H9 (cell line): ENCODE data around the gene EIF4E1B. TPM values are rescaled to one million over a fixed set of nuclear protein-coding genes. Genes with fewer than 3 reads are reported as not detected.
A peak's percentile ranks its signal among the peaks of the same experiment; 100 is the strongest.

ENCODE experiments used
- DNase-seq: peaks from one replicate; pipeline ENCODE4 v3.0.0-alpha.2; 2017
- H2AFZ ChIP-seq: one replicate; pipeline ENCODE4 v1.6.1; 2013; ENCODE audit warnings: mild to moderate bottlenecking, low read length, control low read depth, moderate library complexity
- H2AK5ac ChIP-seq: 2 replicates; pipeline ENCODE4 v1.6.1; 2013; ENCODE audit warnings: low read length, control low read depth, mixed read lengths; ENCODE audit not compliant: insufficient read length
- H2BK120ac ChIP-seq: one replicate; pipeline ENCODE4 v1.6.1; 2013; ENCODE audit warnings: low read depth, mild to moderate bottlenecking, low read length, control low read depth, inconsistent platforms; ENCODE audit not compliant: poor library complexity, severe bottlenecking
- H2BK12ac ChIP-seq: 2 replicates; pipeline ENCODE4 v1.6.1; 2013; ENCODE audit warnings: low read length, control low read depth, mixed read lengths, low read depth; ENCODE audit not compliant: insufficient read length
- H2BK15ac ChIP-seq: 2 replicates; pipeline ENCODE4 v1.6.1; 2013; ENCODE audit warnings: low read depth, low read length, control low read depth
- H2BK20ac ChIP-seq: one replicate; pipeline ENCODE4 v1.6.1; 2013; ENCODE audit warnings: low read depth, mild to moderate bottlenecking, low read length, control low read depth, inconsistent platforms; ENCODE audit not compliant: poor library complexity, severe bottlenecking
- H2BK5ac ChIP-seq: 2 replicates; pipeline ENCODE4 v1.6.1; 2013; ENCODE audit warnings: low read length, control low read depth, mixed read lengths; ENCODE audit not compliant: insufficient read length
- H3K14ac ChIP-seq: 2 replicates; pipeline ENCODE4 v1.6.1; 2013; ENCODE audit warnings: low read length, control low read depth; ENCODE audit not compliant: insufficient read depth
- H3K18ac ChIP-seq: 2 replicates; pipeline ENCODE4 v1.6.1; 2013; ENCODE audit warnings: low read depth, mild to moderate bottlenecking, mixed read lengths, low read length, control low read depth; ENCODE audit not compliant: insufficient read length
- H3K23ac ChIP-seq: 2 replicates; pipeline ENCODE4 v1.6.1; 2013; ENCODE audit warnings: low read length, control low read depth, mixed read lengths, low read depth; ENCODE audit not compliant: insufficient read length
- H3K23me2 ChIP-seq: 2 replicates; pipeline ENCODE4 v1.6.1; 2013; ENCODE audit warnings: low read depth, mild to moderate bottlenecking, mixed read lengths, low read length, control low read depth; ENCODE audit not compliant: insufficient read length, poor library complexity, severe bottlenecking
- H3K27ac ChIP-seq: 2 replicates; pipeline ENCODE4 v1.5.1; 2013; ENCODE audit warnings: low read length, control low read depth, mixed read lengths, low read depth; ENCODE audit not compliant: insufficient read length
- H3K27me3 ChIP-seq: 2 replicates; pipeline ENCODE4 v1.6.1; 2013; ENCODE audit warnings: low read length, control low read depth, inconsistent platforms; ENCODE audit not compliant: insufficient read depth
- H3K4ac ChIP-seq: 2 replicates; pipeline ENCODE4 v1.6.1; 2013; ENCODE audit warnings: low read depth, mild to moderate bottlenecking, control low read depth, inconsistent platforms, low read length, moderate library complexity
- H3K4me1 ChIP-seq: 2 replicates; pipeline ENCODE4 v1.6.1; 2013; ENCODE audit warnings: low read length, control low read depth, inconsistent platforms; ENCODE audit not compliant: insufficient read depth
- H3K4me2 ChIP-seq: 2 replicates; pipeline ENCODE4 v1.6.1; 2013; ENCODE audit warnings: low read length, control low read depth, mixed read lengths; ENCODE audit not compliant: insufficient read length, insufficient read depth
- H3K56ac ChIP-seq: 2 replicates; pipeline ENCODE4 v1.6.1; 2013; ENCODE audit warnings: low read depth, mild to moderate bottlenecking, mixed read lengths, low read length, control low read depth; ENCODE audit not compliant: insufficient read length
- H3K79me1 ChIP-seq: 2 replicates; pipeline ENCODE4 v1.6.1; 2013; ENCODE audit warnings: low read depth, mild to moderate bottlenecking, moderate library complexity, low read length, control low read depth, inconsistent platforms; ENCODE audit not compliant: insufficient read depth, poor library complexity, severe bottlenecking
- H3K79me2 ChIP-seq: 2 replicates; pipeline ENCODE4 v1.6.1; 2013; ENCODE audit warnings: low read length, control low read depth, inconsistent platforms; ENCODE audit not compliant: insufficient read depth
- H3K9ac ChIP-seq: 2 replicates; pipeline ENCODE4 v1.6.1; 2013; ENCODE audit warnings: low read length, control low read depth, mixed read lengths; ENCODE audit not compliant: insufficient read length; ENCODE audit errors: extremely low read depth
- H3K9me3 ChIP-seq: one replicate; pipeline ENCODE4 v1.6.1; 2013; ENCODE audit warnings: low read depth, low read length, inconsistent platforms; ENCODE audit not compliant: control insufficient read depth
- H3T11ph ChIP-seq: one replicate; pipeline ENCODE4 v1.6.1; 2013; ENCODE audit warnings: mild to moderate bottlenecking, low read length, control low read depth, inconsistent platforms
- H4K20me1 ChIP-seq: one replicate; pipeline ENCODE4 v1.6.1; 2013; ENCODE audit not compliant: control insufficient read depth, insufficient read length, insufficient read depth
- H4K5ac ChIP-seq: 2 replicates; pipeline ENCODE4 v1.6.1; 2013; ENCODE audit warnings: low read depth, mild to moderate bottlenecking, mixed read lengths, low read length, control low read depth; ENCODE audit not compliant: insufficient read length
- H4K8ac ChIP-seq: replicated peaks from 2 replicates; pipeline ENCODE4 v1.6.1; 2013; ENCODE audit warnings: low read length, control low read depth, mixed read lengths, low read depth; ENCODE audit not compliant: insufficient read length
- H4K91ac ChIP-seq: 2 replicates; pipeline ENCODE4 v1.6.1; 2013; ENCODE audit warnings: low read depth, mild to moderate bottlenecking, moderate library complexity, mixed read lengths, low read length, control low read depth; ENCODE audit not compliant: insufficient read length
- H3K27ac Mint-ChIP-seq, 3 experiments: 2 replicates in 2 of 3; 3 replicates in 1 of 3; pipeline ENCODE4 v1.8.0; 2020 to 2021; ENCODE audit warnings: mixed read lengths in 3 of 3, mild to moderate bottlenecking in 1 of 3, moderate library complexity in 1 of 3
- H3K27me3 Mint-ChIP-seq: 2 replicates; pipeline ENCODE4 v1.8.0; 2021; ENCODE audit warnings: low read depth, mild to moderate bottlenecking, moderate library complexity, mixed read lengths
- H3K36me3 Mint-ChIP-seq, 3 experiments: 2 replicates in 2 of 3; 3 replicates in 1 of 3; pipeline ENCODE4 v1.8.0; 2020 to 2021; ENCODE audit warnings: low read depth in 3 of 3, mixed read lengths in 3 of 3; ENCODE audit not compliant: insufficient read depth in 1 of 3
- H3K4me1 Mint-ChIP-seq, 2 experiments: 2 replicates each; pipeline ENCODE4 v1.8.0; 2020; ENCODE audit warnings: mixed read lengths in 2 of 2
- H3K4me3 Mint-ChIP-seq, 2 experiments: 2 replicates in 1 of 2; 3 replicates in 1 of 2; pipeline ENCODE4 v1.8.0; 2020 to 2021; ENCODE audit warnings: mild to moderate bottlenecking in 2 of 2, mixed read lengths in 2 of 2, moderate library complexity in 1 of 2
- H3K9me3 Mint-ChIP-seq, 2 experiments: 2 replicates in 1 of 2; 3 replicates in 1 of 2; pipeline ENCODE4 v1.8.0; 2020; ENCODE audit warnings: mild to moderate bottlenecking in 2 of 2, mixed read lengths in 2 of 2, moderate library complexity in 1 of 2
- WGBS: extraction: QIAGEN DNeasy Blood & Tissue Kit; methylation state at CpG from one replicate; pipeline ENCODE4 v1.1.7; 2013; ENCODE audit warnings: missing lambda C conversion rate, low lambda C conversion rate, mixed read lengths; ENCODE audit not compliant: insufficient read length; ENCODE audit errors: extremely low coverage; 5-methylcytosine and 5-hydroxymethylcytosine counted together
- total RNA-seq: library from RNA; stranded (reverse); gene quantifications from 2 replicates; pipeline ENCODE4 v1.2.1, GENCODE V29; 2021
- TF ChIP-seq, protein P1 (sequence below): fragments of 200-600 bp; sonication (generic); conservative IDR thresholded peaks from 3 replicates; pipeline ENCODE4 v1.8.0; 2021; ENCODE audit warnings: antibody characterized with exemption, mild to moderate bottlenecking

EIF4E1B gene
- total RNA-seq, 1 experiment from 2014 or later = 1.3 TPM

DNA sequence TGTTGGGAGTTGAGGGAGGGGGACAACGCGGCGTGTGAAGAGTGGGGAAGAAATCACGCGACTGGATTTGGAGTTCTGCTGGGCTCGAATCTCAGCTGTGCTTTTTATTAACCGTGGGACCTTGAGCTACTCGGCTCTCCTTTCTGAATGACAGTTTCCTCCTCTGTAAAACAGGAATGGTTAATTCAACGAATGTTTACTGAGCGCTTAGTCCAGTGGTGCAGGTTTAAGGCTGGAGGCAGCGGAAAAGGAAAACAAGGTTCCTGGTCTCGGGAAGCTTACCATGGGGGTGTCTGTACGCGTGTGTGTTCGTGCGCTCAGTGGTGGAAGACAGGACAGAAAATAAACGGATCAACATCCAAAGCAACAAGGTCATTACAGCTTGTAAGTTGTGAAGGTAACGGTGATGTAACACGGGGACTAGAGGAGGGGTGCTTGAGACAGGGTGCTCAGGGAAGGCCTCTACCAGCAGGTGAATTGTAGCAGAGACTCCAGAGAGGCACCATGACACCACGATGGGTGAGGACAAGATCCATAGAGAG is 277 bp downstream of the EIF4E1B start:
- H3T11ph ChIP-seq = no peak overlapping the region
- H3K27me3 ChIP-seq = peaks cover 6% of the 10 kb centered on the region; the same call in 1 of the 2 replicates
- H3K79me2 ChIP-seq = no peaks in the 10 kb centered on the region
- no peak overlapping the region for H4K91ac ChIP-seq
- WGBS = no CpG with 5 or more reads among the region's 20 CpGs
- peak overlapping the region; percentile 59 to 77 for H3K4me3 Mint-ChIP-seq
- no peak overlapping the region for H4K5ac ChIP-seq
- H3K4me2 ChIP-seq = peak overlapping the region; percentile 93
- H2AFZ ChIP-seq = no peak overlapping the region
- H3K9ac ChIP-seq = no peak overlapping the region
- H2BK12ac ChIP-seq = no peak overlapping the region
- no peaks in the 10 kb centered on the region for H3K4me1 ChIP-seq
- H3K79me1 ChIP-seq = no peaks in the 10 kb centered on the region
- H4K20me1 ChIP-seq = no peaks in the 10 kb centered on the region
- H2BK5ac ChIP-seq = no peak overlapping the region
- 0 out of 7 replicates have a peak overlapping the region, but pooled peaks of 1 of the 3 experiments have one; percentile 2 for H3K27ac Mint-ChIP-seq
- no peak overlapping the region for H2BK15ac ChIP-seq
- peaks cover 27 to 42% of the 10 kb centered on the region in 2 experiments for H3K4me1 Mint-ChIP-seq
- H2BK120ac ChIP-seq = no peak overlapping the region
- peaks cover 0 to 6% (median 0%) of the 10 kb centered on the region in 3 experiments; a peak in 3 of 7 replicates for H3K36me3 Mint-ChIP-seq
- no peak overlapping the region for H2BK20ac ChIP-seq
- H3K9me3 Mint-ChIP-seq = peaks cover 0 to 7% of the 10 kb centered on the region in 2 experiments; a peak in 2 of 5 replicates
- TF ChIP-seq, protein P1, sequence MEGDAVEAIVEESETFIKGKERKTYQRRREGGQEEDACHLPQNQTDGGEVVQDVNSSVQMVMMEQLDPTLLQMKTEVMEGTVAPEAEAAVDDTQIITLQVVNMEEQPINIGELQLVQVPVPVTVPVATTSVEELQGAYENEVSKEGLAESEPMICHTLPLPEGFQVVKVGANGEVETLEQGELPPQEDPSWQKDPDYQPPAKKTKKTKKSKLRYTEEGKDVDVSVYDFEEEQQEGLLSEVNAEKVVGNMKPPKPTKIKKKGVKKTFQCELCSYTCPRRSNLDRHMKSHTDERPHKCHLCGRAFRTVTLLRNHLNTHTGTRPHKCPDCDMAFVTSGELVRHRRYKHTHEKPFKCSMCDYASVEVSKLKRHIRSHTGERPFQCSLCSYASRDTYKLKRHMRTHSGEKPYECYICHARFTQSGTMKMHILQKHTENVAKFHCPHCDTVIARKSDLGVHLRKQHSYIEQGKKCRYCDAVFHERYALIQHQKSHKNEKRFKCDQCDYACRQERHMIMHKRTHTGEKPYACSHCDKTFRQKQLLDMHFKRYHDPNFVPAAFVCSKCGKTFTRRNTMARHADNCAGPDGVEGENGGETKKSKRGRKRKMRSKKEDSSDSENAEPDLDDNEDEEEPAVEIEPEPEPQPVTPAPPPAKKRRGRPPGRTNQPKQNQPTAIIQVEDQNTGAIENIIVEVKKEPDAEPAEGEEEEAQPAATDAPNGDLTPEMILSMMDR = no peak
- peaks cover 84% of the 10 kb centered on the region for H3K27me3 Mint-ChIP-seq
- H3K4ac ChIP-seq = no peak overlapping the region
- no peak overlapping the region for H3K14ac ChIP-seq
- no peaks in the 10 kb centered on the region for H3K9me3 ChIP-seq
- no peak overlapping the region for H3K27ac ChIP-seq
- H3K23me2 ChIP-seq = peaks cover 8% of the 10 kb centered on the region
- no peak overlapping the region for H4K8ac ChIP-seq
- H2AK5ac ChIP-seq = no peak overlapping the region
- H3K56ac ChIP-seq = no peak overlapping the region
- H3K23ac ChIP-seq = no peak overlapping the region
- DNase-seq = no peak
- no peak overlapping the region for H3K18ac ChIP-seq
